WERI-Rb-1 (cell line): ENCODE data around the gene CNKSR1.
A peak's percentile ranks its signal among the peaks of the same experiment; 100 is the strongest.

Experiments used
- DNase-seq: peaks from one replicate; pipeline ENCODE4 v3.0.0-alpha.2; 2020
- H3K27ac ChIP-seq: fragments of 250-450 bp; sonication (Bioruptor Pico); 2 replicates; pipeline ENCODE4 v1.5.1; 2020; ENCODE audit warnings: mild to moderate bottlenecking, moderate library complexity
- H3K27me3 ChIP-seq: fragments of 250-450 bp; sonication (Bioruptor Pico); 2 replicates; pipeline ENCODE4 v1.5.1; 2021; ENCODE audit warnings: mild to moderate bottlenecking, low read depth, moderate library complexity; ENCODE audit not compliant: insufficient read depth, severe bottlenecking
- H3K36me3 ChIP-seq: fragments of 250-450 bp; sonication (Bioruptor Pico); 2 replicates; pipeline ENCODE4 v1.5.1; 2020; ENCODE audit warnings: mild to moderate bottlenecking, moderate library complexity
- H3K4me3 ChIP-seq: 2 replicates; pipeline ENCODE4 v1.5.1; 2011; ENCODE audit warnings: low read depth, mild to moderate bottlenecking, control low read depth, low read length
- H3K9me3 ChIP-seq: fragments of 250-450 bp; sonication (Bioruptor Pico); 2 replicates; pipeline ENCODE4 v1.5.1; 2021; ENCODE audit warnings: mild to moderate bottlenecking, moderate library complexity; ENCODE audit not compliant: severe bottlenecking
- CTCF ChIP-seq: IDR thresholded peaks from 2 replicates; pipeline ENCODE4 v1.5.1; 2011; ENCODE audit warnings: low read depth, mild to moderate bottlenecking, control low read depth, inconsistent platforms, low read length

The CNKSR1 gene

GRCh38 chr1:26148887-26149286, 28.4 kb upstream of the CNKSR1 start:
- Histone ChIP-seq H3K9me3 (no peaks in the 10 kb centered on the region), H3K27me3 (no peaks in the 10 kb centered on the region), H3K36me3 (no peaks in the 10 kb centered on the region), H3K4me3 (no peak overlapping the region), H3K27ac (no peak overlapping the region)
- no peak for TF ChIP-seq CTCF
- DNase-seq = no peak

- no peaks in the 10 kb centered on the region for H3K9me3 ChIP-seq
- no peaks in the 10 kb centered on the region for H3K36me3 ChIP-seq
- TF ChIP-seq CTCF = no peak
- no peak for DNase-seq
- no peaks in the 10 kb centered on the region for H3K27me3 ChIP-seq
- H3K4me3 ChIP-seq = no peak overlapping the region
- no peak overlapping the region for H3K27ac ChIP-seq
Measured at GRCh38 chr1:26153966-26154532, 23.2 kb upstream of the CNKSR1 start.

GRCh38 chr1:26154750-26155149, 22.5 kb upstream of the CNKSR1 start:
- no peaks in the 10 kb centered on the region for H3K36me3 ChIP-seq
- no peaks in the 10 kb centered on the region for H3K9me3 ChIP-seq
- no peaks in the 10 kb centered on the region for H3K27me3 ChIP-seq
- H3K27ac ChIP-seq = no peak overlapping the region
- DNase-seq = no peak
- no peak overlapping the region for H3K4me3 ChIP-seq
- TF ChIP-seq CTCF = no peak

GRCh38 chr1:26155370-26156284, 21.7 kb upstream of the CNKSR1 start:
- H3K9me3 ChIP-seq = no peaks in the 10 kb centered on the region
- H3K4me3 ChIP-seq = no peak overlapping the region
- H3K27ac ChIP-seq = no peak overlapping the region
- no peaks in the 10 kb centered on the region for H3K36me3 ChIP-seq
- H3K27me3 ChIP-seq = no peaks in the 10 kb centered on the region
- TF ChIP-seq CTCF = no peak
- DNase-seq = no peak

- TF ChIP-seq CTCF = no peak
- Histone ChIP-seq H3K9me3 (no peaks in the 10 kb centered on the region), H3K4me3 (no peak overlapping the region), H3K27me3 (no peaks in the 10 kb centered on the region), H3K27ac (no peak overlapping the region), H3K36me3 (no peaks in the 10 kb centered on the region)
- DNase-seq = peak; percentile 59
Measured at GRCh38 chr1:26156285-26157038, 20.8 kb upstream of the CNKSR1 start.
